CD14-positive monocyte (primary cell): ENCODE measurements around the gene MRS2. TPM values are rescaled to one million over a fixed set of nuclear protein-coding genes. Genes with fewer than 3 reads are reported as not detected.
A peak's percentile ranks its signal among the peaks of the same experiment; 100 is the strongest.

Experiments used
- DNase-seq, 3 donors: peaks; one replicate each; pipeline ENCODE4 v3.0.0-alpha.2; 2011 to 2022
- H2AFZ ChIP-seq: 2 replicates; pipeline ENCODE4 v1.6.0; 2012; ENCODE audit warnings: mild to moderate bottlenecking, low read depth, low read length, inconsistent platforms; ENCODE audit not compliant: insufficient read depth, poor library complexity, severe bottlenecking
- H3K27ac ChIP-seq, 2 donors: 1 replicate in 1 of 2; 2 replicates in 1 of 2; pipeline ENCODE4 v1.5.1; 2012 to 2013; ENCODE audit warnings: low read length in 2 of 2, control low read depth in 1 of 2, inconsistent platforms in 1 of 2, low read depth in 1 of 2, mild to moderate bottlenecking in 1 of 2
- H3K27me3 ChIP-seq, 2 donors: one replicate each; pipeline versions ENCODE4 v1.6.0 to v1.6.1; 2011 to 2013; ENCODE audit warnings: low read length in 2 of 2; ENCODE audit not compliant: control insufficient read depth in 2 of 2, insufficient read depth in 2 of 2
- H3K36me3 ChIP-seq, 2 donors: replicated peaks in 1 of 2; 1 replicate in 1 of 2; 2 replicates in 1 of 2; pipeline versions ENCODE4 v1.5.1 to v1.6.1; 2012 to 2013; ENCODE audit warnings: low read length in 2 of 2, control low read depth in 1 of 2, inconsistent platforms in 1 of 2, mild to moderate bottlenecking in 1 of 2; ENCODE audit not compliant: insufficient read depth in 2 of 2, control insufficient read depth in 1 of 2
- H3K4me1 ChIP-seq, 2 donors: 1 replicate in 1 of 2; 2 replicates in 1 of 2; pipeline versions ENCODE4 v1.5.1 to v1.6.1; 2012 to 2013; ENCODE audit warnings: low read length in 2 of 2, control low read depth in 1 of 2, inconsistent platforms in 1 of 2, mild to moderate bottlenecking in 1 of 2, moderate library complexity in 1 of 2; ENCODE audit not compliant: insufficient read depth in 2 of 2, control insufficient read depth in 1 of 2
- H3K4me2 ChIP-seq: replicated peaks from 2 replicates; pipeline ENCODE3; 2012; ENCODE audit warnings: low read length, moderate library complexity, mild to moderate bottlenecking; ENCODE audit not compliant: poor library complexity, severe bottlenecking; ENCODE audit errors: extremely low read depth
- H3K4me3 ChIP-seq, 3 experiments: fragments of 200-600 bp in 1 of 3; sonication (generic) in 1 of 3; replicated peaks in 1 of 3; 1 replicate in 2 of 3; 2 replicates in 1 of 3; pipeline ENCODE4 v1.5.1; 2011 to 2013; ENCODE audit warnings: low read length in 3 of 3, mild to moderate bottlenecking in 3 of 3, control low read depth in 2 of 3, low read depth in 2 of 3, inconsistent platforms in 1 of 3, moderate library complexity in 1 of 3
- H3K79me2 ChIP-seq: 2 replicates; pipeline ENCODE4 v1.6.0; 2012; ENCODE audit warnings: mild to moderate bottlenecking, control low read depth, inconsistent platforms, low read length, moderate library complexity; ENCODE audit not compliant: insufficient read depth
- H3K9ac ChIP-seq: 2 replicates; pipeline ENCODE4 v1.6.0; 2017; ENCODE audit warnings: low read length, mild to moderate bottlenecking; ENCODE audit not compliant: insufficient read depth, poor library complexity, severe bottlenecking
- H3K9me3 ChIP-seq, 2 donors: replicated peaks in 1 of 2; 1 replicate in 1 of 2; 2 replicates in 1 of 2; pipeline versions ENCODE4 v1.5.1 to v1.6.1; 2012 to 2013; ENCODE audit warnings: low read length in 2 of 2, control low read depth in 1 of 2; ENCODE audit not compliant: control insufficient read depth in 1 of 2, insufficient read depth in 1 of 2
- H4K20me1 ChIP-seq: 2 replicates; pipeline ENCODE4 v1.6.0; 2012; ENCODE audit warnings: mild to moderate bottlenecking, low read length, control low read depth, moderate library complexity; ENCODE audit not compliant: insufficient read depth
- H3K27ac Mint-ChIP-seq, 7 donors: one replicate each; pipeline ENCODE4 v1.8.0; 2020; ENCODE audit warnings: mild to moderate bottlenecking in 7 of 7, mixed read lengths in 7 of 7, moderate library complexity in 6 of 7, inconsistent platforms in 2 of 7
- H3K27me3 Mint-ChIP-seq, 3 donors: one replicate each; pipeline ENCODE4 v1.8.0; 2021 to 2022; ENCODE audit warnings: low read depth in 3 of 3, mild to moderate bottlenecking in 3 of 3, mixed read lengths in 3 of 3, moderate library complexity in 3 of 3, inconsistent platforms in 1 of 3
- H3K36me3 Mint-ChIP-seq, 2 donors: one replicate each; pipeline ENCODE4 v1.8.0; 2020; ENCODE audit warnings: mixed read lengths in 2 of 2, inconsistent platforms in 1 of 2, mild to moderate bottlenecking in 1 of 2
- H3K4me1 Mint-ChIP-seq: one replicate; pipeline ENCODE4 v1.8.0; 2020; ENCODE audit warnings: mild to moderate bottlenecking, mixed read lengths
- H3K4me3 Mint-ChIP-seq, 2 donors: one replicate each; pipeline ENCODE4 v1.8.0; 2020; ENCODE audit warnings: mild to moderate bottlenecking in 2 of 2, mixed read lengths in 2 of 2, moderate library complexity in 1 of 2
- H3K9me3 Mint-ChIP-seq, 7 donors: one replicate each; pipeline ENCODE4 v1.8.0; 2020 to 2022; ENCODE audit warnings: mixed read lengths in 7 of 7, mild to moderate bottlenecking in 6 of 7, moderate library complexity in 6 of 7, inconsistent platforms in 2 of 7
- CTCF ChIP-seq: fragments of 200-600 bp; IDR thresholded peaks from one replicate; pipeline ENCODE4 v1.8.0; 2022; ENCODE audit warnings: antibody characterized with exemption, mild to moderate bottlenecking
- WGBS: methylation state at CpG from one replicate; pipeline ENCODE4 v1.1.5; 2013; ENCODE audit warnings: missing lambda C conversion rate; ENCODE audit not compliant: insufficient coverage; 5-methylcytosine and 5-hydroxymethylcytosine counted together
- intact Hi-C, 2 donors: fragments of 100-400 bp; cut with micrococcal nuclease; formaldehyde crosslinking; loops; one replicate each; pipeline versions ENCODE4 v1.15.0 to v1.15.1; 2023
- polyA plus RNA-seq, 3 donors: library from polyadenylated mRNA; depleted of rRNA in 1 of 3; unstranded in 2 of 3; stranded (reverse) in 1 of 3; fragments of 300-500 nt in 2 of 3; fragments of >200 nt in 1 of 3; fragmentation: Illumina TruSeq in 2 of 3; gene quantifications; 1 replicate in 2 of 3; 2 replicates in 1 of 3; pipeline ENCODE4 v1.2.3, GENCODE V29; 2012 to 2021

Gene MRS2
- polyA plus RNA-seq, 3 donors = 8.6 to 21.0 (median 19.3) TPM

GRCh38 chr6:24355393-24355792 lies 47.3 kb upstream of the MRS2 start:
- Histone ChIP-seq H3K79me2 (no peaks in the 10 kb centered on the region), H3K27ac (no peak overlapping the region), H3K9ac (no peak overlapping the region), H3K36me3 (no peaks in the 10 kb centered on the region), H3K9me3 (peaks cover 0 to 11% of the 10 kb centered on the region in 2 donors), H3K4me1 (peaks cover 16 to 19% of the 10 kb centered on the region in 2 donors), H2AFZ (no peak overlapping the region), H3K27me3 (peaks cover 21 to 45% of the 10 kb centered on the region in 2 donors), H4K20me1 (no peaks in the 10 kb centered on the region), H3K4me3 (no peak overlapping the region), H3K4me2 (no peak overlapping the region)
- Mint-ChIP-seq H3K27me3 (peaks cover 28 to 39% (median 36%) of the 10 kb centered on the region in 3 donors), H3K27ac (no peak overlapping the region), H3K4me3 (no peak overlapping the region), H3K36me3 (no peaks in the 10 kb centered on the region), H3K4me1 (peaks cover 15% of the 10 kb centered on the region), H3K9me3 (peaks cover 0 to 5% (median 0%) of the 10 kb centered on the region in 7 donors)
- no peak for TF ChIP-seq CTCF
- intact Hi-C loops = no loop called here
- WGBS = no CpG with 5 or more reads among the region's 4 CpGs
- no peak for DNase-seq

- WGBS = 75% methylated on average over 1 of the region's 5 CpGs
- no peak for TF ChIP-seq CTCF
- Histone ChIP-seq H3K4me2 (no peak overlapping the region), H3K79me2 (no peaks in the 10 kb centered on the region), H3K4me3 (no peak overlapping the region), H3K27me3 (peaks cover 21 to 46% of the 10 kb centered on the region in 2 donors), H3K36me3 (no peaks in the 10 kb centered on the region), H2AFZ (no peak overlapping the region), H3K4me1 (peaks cover 16 to 19% of the 10 kb centered on the region in 2 donors), H3K27ac (no peak overlapping the region), H3K9ac (no peak overlapping the region), H3K9me3 (peaks cover 0 to 11% of the 10 kb centered on the region in 2 donors), H4K20me1 (no peaks in the 10 kb centered on the region)
- Mint-ChIP-seq H3K9me3 (peaks cover 0 to 5% (median 0%) of the 10 kb centered on the region in 7 donors), H3K4me1 (peaks cover 17% of the 10 kb centered on the region), H3K36me3 (no peaks in the 10 kb centered on the region), H3K27ac (no peak overlapping the region), H3K4me3 (peak overlapping the region in 1 of 2 donors; percentile 44), H3K27me3 (peaks cover 30 to 45% (median 32%) of the 10 kb centered on the region in 3 donors)
- no peak for DNase-seq
- intact Hi-C loops = no loop called here
Measured at GRCh38 chr6:24356310-24356973, 46.3 kb upstream of the MRS2 start.
